Lower lobe of right lung (tissue), 2 donors: ENCODE measurements around the gene CCNY. TPM values are rescaled to one million over a fixed set of nuclear protein-coding genes. Genes with fewer than 3 reads are reported as not detected.

Source experiments
- ATAC-seq, 2 donors: fragments of 200-7000 bp; cut with Tn5 transposase; one replicate each; pipeline ENCODE4 v1.9.1; 2020 to 2022; ENCODE audit warnings: mild to moderate bottlenecking in 2 of 2, moderate library complexity in 2 of 2
- DNase-seq: peaks from one replicate; pipeline ENCODE4 v3.0.0-alpha.2; 2020
- H3K27ac ChIP-seq: fragments of 200-600 bp; one replicate; pipeline ENCODE4 v1.8.0; 2022
- H3K27me3 ChIP-seq: fragments of 200-600 bp; one replicate; pipeline ENCODE4 v1.8.0; 2022; ENCODE audit warnings: low read depth
- H3K36me3 ChIP-seq: fragments of 200-600 bp; one replicate; pipeline ENCODE4 v1.8.0; 2022; ENCODE audit warnings: mild to moderate bottlenecking
- H3K4me1 ChIP-seq: fragments of 200-600 bp; one replicate; pipeline ENCODE4 v1.8.0; 2022
- H3K4me3 ChIP-seq: fragments of 200-600 bp; one replicate; pipeline ENCODE4 v1.8.0; 2022; ENCODE audit warnings: mild to moderate bottlenecking
- H3K9me3 ChIP-seq: fragments of 200-600 bp; one replicate; pipeline ENCODE4 v1.8.0; 2022
- CTCF ChIP-seq: fragments of 200-600 bp; IDR thresholded peaks from one replicate; pipeline ENCODE4 v1.8.0; 2022; ENCODE audit warnings: antibody characterized with exemption, mild to moderate bottlenecking
- intact Hi-C: fragments of 100-400 bp; cut with DNase I; formaldehyde crosslinking; loops from one replicate; pipeline ENCODE4 v1.11.0; 2022
- total RNA-seq: library from RNA; stranded (reverse); fragmentation: NEBNext Ultra II Directional; extraction: Animal tissue kit (Norgen Biotek cat#: 25700); gene quantifications from one replicate; pipeline ENCODE4 v1.2.1, GENCODE V29; 2021
- donor health status: DM: no; HTN: yes; CAD: no; lungs with severe emphysema.

Gene CCNY
- total RNA-seq, 1 donor from 2014 or later: 64.5 TPM

GRCh38 chr10:35451151-35452016 lies 115.1 kb downstream of the CCNY start:
- intact Hi-C loops: no loop called here
- Histone ChIP-seq H3K4me1 (peaks cover 84% of the 10 kb centered on the region), H3K4me3 (no peak overlapping the region), H3K27me3 (no peaks in the 10 kb centered on the region), H3K9me3 (no peaks in the 10 kb centered on the region), H3K27ac (peak overlapping the region; percentile 79), H3K36me3 (no peaks in the 10 kb centered on the region)
- TF ChIP-seq CTCF: no peak
- DNase-seq: no peak
- ATAC-seq: peak; percentile 31 to 53

- ATAC-seq (no peak), DNase-seq (no peak)
- intact Hi-C loops: no loop called here
- peak overlapping the region; percentile 79 for H3K27ac ChIP-seq
- no peak overlapping the region for H3K4me3 ChIP-seq
- H3K27me3 ChIP-seq: no peaks in the 10 kb centered on the region
- no peak for TF ChIP-seq CTCF
- H3K9me3 ChIP-seq: no peaks in the 10 kb centered on the region
- H3K4me1 ChIP-seq: peaks cover 76% of the 10 kb centered on the region
- H3K36me3 ChIP-seq: no peaks in the 10 kb centered on the region
These were observed 115.9 kb downstream of the CCNY start for GRCh38 chr10:35452171-35452570.

GRCh38 chr10:35452847-35453246 lies 116.5 kb downstream of the CCNY start:
- DNase-seq: no peak
- no peak overlapping the region for H3K4me3 ChIP-seq
- no peak for ATAC-seq
- peaks cover 70% of the 10 kb centered on the region for H3K4me1 ChIP-seq
- no peaks in the 10 kb centered on the region for H3K36me3 ChIP-seq
- intact Hi-C loops: no loop called here
- no peaks in the 10 kb centered on the region for H3K27me3 ChIP-seq
- no peak overlapping the region for H3K27ac ChIP-seq
- no peak for TF ChIP-seq CTCF
- H3K9me3 ChIP-seq: no peaks in the 10 kb centered on the region

DNA sequence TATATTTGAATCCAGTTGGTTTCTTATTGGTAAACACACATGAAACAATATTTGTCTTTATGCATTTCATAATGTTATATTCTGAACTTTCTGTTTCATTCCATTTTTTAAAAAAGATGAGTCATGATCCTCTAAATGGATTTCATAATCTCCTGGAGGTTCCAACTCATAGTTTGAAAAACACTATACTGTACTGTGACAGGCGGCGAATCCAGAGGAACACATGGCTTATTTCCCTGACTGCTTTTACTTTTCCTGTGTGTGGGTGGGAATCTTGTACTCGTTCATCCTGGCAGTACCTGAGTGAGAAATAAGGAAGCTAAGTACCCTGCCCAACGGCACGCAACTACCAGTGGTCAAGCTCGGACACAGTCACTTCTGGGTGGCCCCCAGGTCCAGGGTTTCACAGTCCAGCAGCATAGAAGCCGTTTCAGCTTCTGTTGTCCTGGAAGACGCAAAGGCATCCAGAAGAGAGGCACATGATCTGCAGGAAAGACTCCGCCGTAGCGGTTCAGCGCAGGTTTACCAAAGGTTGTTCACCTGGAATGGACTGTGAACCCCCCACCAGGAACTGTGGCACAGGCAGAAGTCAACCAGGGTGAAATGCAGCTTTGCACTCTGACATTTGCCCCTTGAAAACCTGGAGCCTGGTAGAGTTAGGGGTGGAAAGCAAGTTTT lies 117.7 kb downstream of the CCNY start:
- no peaks in the 10 kb centered on the region for H3K36me3 ChIP-seq
- no peak for DNase-seq
- H3K27me3 ChIP-seq: no peaks in the 10 kb centered on the region
- peak; percentile 50 for ATAC-seq
- H3K9me3 ChIP-seq: no peaks in the 10 kb centered on the region
- H3K4me3 ChIP-seq: peak overlapping the region; percentile 20
- intact Hi-C loops: no loop called here
- no peak for TF ChIP-seq CTCF
- H3K4me1 ChIP-seq: peaks cover 70% of the 10 kb centered on the region
- peak overlapping the region; percentile 20 for H3K27ac ChIP-seq

GRCh38 chr10:35456153-35456720 lies 119.9 kb downstream of the CCNY start:
- Histone ChIP-seq H3K27me3 (no peaks in the 10 kb centered on the region), H3K4me1 (peaks cover 67% of the 10 kb centered on the region), H3K36me3 (no peaks in the 10 kb centered on the region), H3K27ac (no peak overlapping the region), H3K9me3 (no peaks in the 10 kb centered on the region), H3K4me3 (no peak overlapping the region)
- ATAC-seq (no peak), DNase-seq (no peak)
- intact Hi-C loops: no loop called here
- TF ChIP-seq CTCF: no peak
